ENCODE measurements around the gene CAMKMT. TPM values are rescaled to one million over a fixed set of nuclear protein-coding genes. Genes with fewer than 3 reads are reported as not detected.

Gene CAMKMT
- total and polyA plus RNA-seq, 2 experiments from 2014 or later = 26.5 to 29.5 TPM

DNA sequence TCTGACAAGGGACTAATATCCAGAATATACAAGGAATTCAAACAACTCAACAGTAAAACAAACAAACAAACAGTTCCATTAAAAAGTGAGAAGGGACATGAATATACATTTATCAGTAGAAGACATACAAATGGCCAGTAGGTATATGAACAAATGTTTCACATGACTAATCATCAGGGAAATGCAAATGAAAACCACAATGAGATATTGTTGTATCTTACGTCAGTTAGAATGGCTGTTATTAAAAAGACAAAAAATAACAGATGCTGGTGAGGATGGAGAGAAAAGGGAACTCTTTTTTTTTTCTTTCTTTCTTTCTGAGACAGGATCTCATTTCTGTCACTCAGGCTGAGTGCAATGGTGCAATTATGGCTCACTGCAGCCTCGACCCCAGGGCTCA lies 175.5 kb downstream of the CAMKMT start (continued):
- TF ChIP-seq, protein P1, sequence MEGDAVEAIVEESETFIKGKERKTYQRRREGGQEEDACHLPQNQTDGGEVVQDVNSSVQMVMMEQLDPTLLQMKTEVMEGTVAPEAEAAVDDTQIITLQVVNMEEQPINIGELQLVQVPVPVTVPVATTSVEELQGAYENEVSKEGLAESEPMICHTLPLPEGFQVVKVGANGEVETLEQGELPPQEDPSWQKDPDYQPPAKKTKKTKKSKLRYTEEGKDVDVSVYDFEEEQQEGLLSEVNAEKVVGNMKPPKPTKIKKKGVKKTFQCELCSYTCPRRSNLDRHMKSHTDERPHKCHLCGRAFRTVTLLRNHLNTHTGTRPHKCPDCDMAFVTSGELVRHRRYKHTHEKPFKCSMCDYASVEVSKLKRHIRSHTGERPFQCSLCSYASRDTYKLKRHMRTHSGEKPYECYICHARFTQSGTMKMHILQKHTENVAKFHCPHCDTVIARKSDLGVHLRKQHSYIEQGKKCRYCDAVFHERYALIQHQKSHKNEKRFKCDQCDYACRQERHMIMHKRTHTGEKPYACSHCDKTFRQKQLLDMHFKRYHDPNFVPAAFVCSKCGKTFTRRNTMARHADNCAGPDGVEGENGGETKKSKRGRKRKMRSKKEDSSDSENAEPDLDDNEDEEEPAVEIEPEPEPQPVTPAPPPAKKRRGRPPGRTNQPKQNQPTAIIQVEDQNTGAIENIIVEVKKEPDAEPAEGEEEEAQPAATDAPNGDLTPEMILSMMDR (conservative IDR thresholded peaks at IDR 0.05; ENCODE audit: low read depth in 2 of 2) = no peak
- TF ChIP-seq, protein P2, sequence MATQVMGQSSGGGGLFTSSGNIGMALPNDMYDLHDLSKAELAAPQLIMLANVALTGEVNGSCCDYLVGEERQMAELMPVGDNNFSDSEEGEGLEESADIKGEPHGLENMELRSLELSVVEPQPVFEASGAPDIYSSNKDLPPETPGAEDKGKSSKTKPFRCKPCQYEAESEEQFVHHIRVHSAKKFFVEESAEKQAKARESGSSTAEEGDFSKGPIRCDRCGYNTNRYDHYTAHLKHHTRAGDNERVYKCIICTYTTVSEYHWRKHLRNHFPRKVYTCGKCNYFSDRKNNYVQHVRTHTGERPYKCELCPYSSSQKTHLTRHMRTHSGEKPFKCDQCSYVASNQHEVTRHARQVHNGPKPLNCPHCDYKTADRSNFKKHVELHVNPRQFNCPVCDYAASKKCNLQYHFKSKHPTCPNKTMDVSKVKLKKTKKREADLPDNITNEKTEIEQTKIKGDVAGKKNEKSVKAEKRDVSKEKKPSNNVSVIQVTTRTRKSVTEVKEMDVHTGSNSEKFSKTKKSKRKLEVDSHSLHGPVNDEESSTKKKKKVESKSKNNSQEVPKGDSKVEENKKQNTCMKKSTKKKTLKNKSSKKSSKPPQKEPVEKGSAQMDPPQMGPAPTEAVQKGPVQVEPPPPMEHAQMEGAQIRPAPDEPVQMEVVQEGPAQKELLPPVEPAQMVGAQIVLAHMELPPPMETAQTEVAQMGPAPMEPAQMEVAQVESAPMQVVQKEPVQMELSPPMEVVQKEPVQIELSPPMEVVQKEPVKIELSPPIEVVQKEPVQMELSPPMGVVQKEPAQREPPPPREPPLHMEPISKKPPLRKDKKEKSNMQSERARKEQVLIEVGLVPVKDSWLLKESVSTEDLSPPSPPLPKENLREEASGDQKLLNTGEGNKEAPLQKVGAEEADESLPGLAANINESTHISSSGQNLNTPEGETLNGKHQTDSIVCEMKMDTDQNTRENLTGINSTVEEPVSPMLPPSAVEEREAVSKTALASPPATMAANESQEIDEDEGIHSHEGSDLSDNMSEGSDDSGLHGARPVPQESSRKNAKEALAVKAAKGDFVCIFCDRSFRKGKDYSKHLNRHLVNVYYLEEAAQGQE (IDR thresholded peaks at IDR 0.05; ENCODE audit: unreplicated experiment) = no peak
- TF ChIP-seq ZNF114 (CRISPR knock-in tag; IDR thresholded peaks at IDR 0.05) = no peak

DNA sequence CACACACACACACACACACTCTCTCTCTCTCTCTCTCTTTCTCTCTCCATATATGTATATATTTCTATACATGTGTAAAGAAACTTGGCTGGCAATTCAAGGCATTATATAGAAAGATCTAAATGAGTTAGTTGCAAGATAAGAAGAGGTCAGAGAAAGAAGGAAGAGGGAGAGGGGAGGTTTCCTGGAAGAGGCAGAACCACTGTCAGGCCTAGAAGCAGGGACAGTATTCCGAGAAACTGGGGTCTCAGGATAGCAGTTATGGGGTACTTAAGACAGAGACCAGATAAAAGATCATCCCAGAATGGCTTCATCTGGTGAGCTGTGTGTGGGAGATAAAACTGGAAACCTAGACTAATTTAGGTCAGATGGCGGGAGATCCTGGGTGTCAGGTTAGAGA lies 180.8 kb downstream of the CAMKMT start:
- Histone ChIP-seq H3K4me1 (ENCODE audit: insufficient read depth) (peaks cover 50% of the 10 kb centered on the region), H2AFZ (no peak overlapping the region), H4K20me1 (replicated peaks; ENCODE audit: insufficient read depth) (no peaks in the 10 kb centered on the region), H3K27ac (ENCODE audit: low read depth) (peak overlapping the region; percentile 77; the same call in 1 of the 2 replicates), H3K27me3 (ENCODE audit: insufficient read depth) (no peaks in the 10 kb centered on the region), H3K36me3 (ENCODE audit: insufficient read depth) (no peaks in the 10 kb centered on the region), H3K79me2 (replicated peaks; ENCODE audit: insufficient read depth) (no peaks in the 10 kb centered on the region), H3K4me3 (no peak overlapping the region), H3F3A (replicated peaks; ENCODE audit: low read depth) (0 out of 2 replicates have a peak, but pooled peaks cover 2% of the 10 kb centered on the region), H3K4me2 (no peak overlapping the region), H3K9me2 (ENCODE audit: insufficient read depth) (no peaks in the 10 kb centered on the region)
- DNase-seq (ENCODE audit: low spot score) (no peak), ATAC-seq (no peak)
- Mint-ChIP-seq H3K27me3 (ENCODE audit: insufficient read depth, low read depth, poor library complexity) (peaks cover 5% of the 10 kb centered on the region), H3K4me3 (no peak overlapping the region), H3K9me3 (no peaks in the 10 kb centered on the region), H3K36me3 (ENCODE audit: low read depth) (no peaks in the 10 kb centered on the region), H3K4me1 (peaks cover 41% of the 10 kb centered on the region), H3K27ac (peak overlapping the region; percentile 76)
- no peak for TF ChIP-seq ZNF114 (CRISPR knock-in tag; IDR thresholded peaks at IDR 0.05)
- TF ChIP-seq CREB1 (CRISPR knock-in tag; IDR thresholded peaks at IDR 0.05; ENCODE audit: low read depth) = no peak
- no peak for TF ChIP-seq EZH2phosphoT487 (IDR thresholded peaks at IDR 0.05; ENCODE audit: unreplicated experiment)

DNA sequence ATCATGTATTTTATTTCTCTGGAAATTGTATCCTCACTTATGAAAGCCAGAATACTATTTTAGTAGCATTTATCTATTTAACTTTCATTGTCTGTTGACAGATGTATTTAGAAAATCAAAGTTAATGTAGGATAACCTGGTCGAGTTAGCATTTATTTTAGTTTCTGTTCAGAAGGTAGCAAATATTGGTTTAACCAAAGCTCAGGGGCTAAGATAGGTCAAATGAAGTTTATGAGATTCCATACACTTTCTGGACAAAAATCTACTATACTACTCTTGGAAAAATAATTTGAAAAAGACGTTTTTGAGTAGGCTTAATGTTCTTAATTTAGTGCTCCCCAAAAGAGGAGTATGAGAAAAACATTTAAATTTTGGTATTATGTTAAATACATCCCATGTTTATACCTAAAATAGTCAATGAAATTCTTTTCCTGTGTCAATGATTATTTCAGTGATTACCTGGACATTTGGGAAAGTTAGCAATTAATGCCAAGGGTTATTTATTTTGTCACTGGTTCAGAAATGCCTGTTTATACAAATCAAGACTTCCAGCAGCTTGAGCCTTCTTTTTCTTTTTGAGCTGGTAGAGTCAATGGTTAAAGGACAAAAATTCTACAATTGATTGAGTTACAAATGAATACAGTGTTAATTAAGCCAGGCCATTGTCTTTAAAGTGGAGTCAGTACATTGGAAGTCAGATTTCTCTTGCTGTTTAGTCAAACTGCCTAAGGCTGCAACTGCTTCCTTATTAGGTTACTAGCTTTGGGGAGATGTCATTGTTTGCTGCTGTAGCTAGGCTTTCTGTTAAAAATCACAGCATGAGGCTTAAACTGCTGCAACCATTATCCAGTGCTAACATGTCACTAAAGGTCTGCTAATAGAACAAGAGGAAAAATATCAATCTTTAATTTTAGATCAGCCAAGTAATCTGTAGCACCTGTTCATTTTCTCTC lies 182.3 kb downstream of the CAMKMT start:
- H3K4me3 ChIP-seq = no peak overlapping the region
- H3K27ac Mint-ChIP-seq = peak overlapping the region; percentile 98
- peak overlapping the region; percentile 50; the same call in 2 of the 3 replicates for H3K4me3 Mint-ChIP-seq
- TF ChIP-seq, protein P1 (conservative IDR thresholded peaks at IDR 0.05; ENCODE audit: low read depth in 2 of 2) = no peak
- no peak for TF ChIP-seq CREB1 (CRISPR knock-in tag; IDR thresholded peaks at IDR 0.05; ENCODE audit: low read depth)

More for the DNA sequence above, 182.3 kb downstream of the CAMKMT start:
- DNase-seq (ENCODE audit: low spot score) (peak; percentile 87), ATAC-seq (peak; percentile 93)
- peak overlapping the region; percentile 17 for H3K4me2 ChIP-seq
- H3K36me3 ChIP-seq (ENCODE audit: insufficient read depth) = no peaks in the 10 kb centered on the region
- Mint-ChIP-seq H3K9me3 (no peaks in the 10 kb centered on the region), H3K27me3 (ENCODE audit: insufficient read depth, low read depth, poor library complexity) (peaks cover 5% of the 10 kb centered on the region), H3K4me1 (peaks cover 55% of the 10 kb centered on the region), H3K36me3 (ENCODE audit: low read depth) (no peaks in the 10 kb centered on the region)
- H3K27ac ChIP-seq (ENCODE audit: low read depth) = peak overlapping the region; percentile 77
- H4K20me1 ChIP-seq (replicated peaks; ENCODE audit: insufficient read depth) = no peaks in the 10 kb centered on the region
- H3F3A ChIP-seq (replicated peaks; ENCODE audit: low read depth) = 0 out of 2 replicates have a peak, but pooled peaks cover 2% of the 10 kb centered on the region
- H3K4me1 ChIP-seq (ENCODE audit: insufficient read depth) = peaks cover 65% of the 10 kb centered on the region
- no peaks in the 10 kb centered on the region for H3K27me3 ChIP-seq (ENCODE audit: insufficient read depth)
- H2AFZ ChIP-seq = no peak overlapping the region
- H3K9me2 ChIP-seq (ENCODE audit: insufficient read depth) = no peaks in the 10 kb centered on the region
- no peaks in the 10 kb centered on the region for H3K79me2 ChIP-seq (replicated peaks; ENCODE audit: insufficient read depth)

Measured in GM23338 (cell line).